ENCODE results near the gene PLEKHM3.

GRCh38 chr2:207920721-207921120, 104.6 kb downstream of the PLEKHM3 start:
- TF ChIP-seq CTCF (IDR thresholded peaks at IDR 0.05) = no peak
- no peak for TF ChIP-seq POLR2A (IDR thresholded peaks at IDR 0.05)
- no peak for TF ChIP-seq POLR2AphosphoS5 (IDR thresholded peaks at IDR 0.05)
